Hematopoietic multipotent progenitor cell treated with erythropoietin and hydrocortisone succinate and interleukin-3 and kit ligand, for 8 days (in vitro differentiated cells): ENCODE data around the gene DPYD.

Experiments
- DNase-seq: peaks from one replicate; pipeline ENCODE4 v3.0.0-alpha.2; 2015

Gene DPYD

DNA sequence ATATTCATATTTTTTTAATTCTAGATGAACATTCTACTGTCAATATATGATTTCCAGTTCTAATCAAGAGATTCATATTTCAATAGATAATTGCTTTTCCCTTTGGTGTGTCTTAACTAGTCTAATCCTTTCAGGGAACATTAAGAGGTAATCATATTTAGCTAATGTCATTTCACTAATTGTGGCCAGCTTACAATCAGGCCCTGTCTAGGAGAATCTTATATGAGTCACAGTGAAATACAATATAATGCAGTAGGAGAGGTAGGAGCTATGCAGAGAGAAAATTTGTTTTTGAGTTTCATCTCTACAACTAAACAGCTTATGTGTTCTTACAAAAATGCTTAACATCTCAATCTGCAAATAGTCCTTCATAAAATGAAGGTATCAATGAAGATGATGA, 85.9 kb downstream of the DPYD start:
- no peak for DNase-seq

DNA sequence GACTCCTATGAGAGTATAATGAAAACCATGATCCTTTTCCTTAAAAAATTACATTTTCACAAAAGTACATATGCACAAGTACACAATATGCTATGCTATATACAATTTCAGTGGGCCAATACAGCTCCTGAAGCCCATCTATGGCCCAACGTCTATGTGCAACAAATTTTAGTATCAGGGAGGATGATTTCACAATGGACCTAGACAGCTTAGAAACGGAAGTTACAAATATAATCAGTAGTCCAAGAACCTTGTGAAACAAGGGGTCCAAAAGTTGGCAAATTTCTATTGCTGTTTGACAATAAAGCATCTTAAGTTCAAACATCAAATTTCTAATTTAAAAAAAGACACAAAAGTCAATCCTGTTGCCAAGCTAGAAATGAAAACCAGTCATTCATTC, 87.0 kb downstream of the DPYD start:
- no peak for DNase-seq

DNA sequence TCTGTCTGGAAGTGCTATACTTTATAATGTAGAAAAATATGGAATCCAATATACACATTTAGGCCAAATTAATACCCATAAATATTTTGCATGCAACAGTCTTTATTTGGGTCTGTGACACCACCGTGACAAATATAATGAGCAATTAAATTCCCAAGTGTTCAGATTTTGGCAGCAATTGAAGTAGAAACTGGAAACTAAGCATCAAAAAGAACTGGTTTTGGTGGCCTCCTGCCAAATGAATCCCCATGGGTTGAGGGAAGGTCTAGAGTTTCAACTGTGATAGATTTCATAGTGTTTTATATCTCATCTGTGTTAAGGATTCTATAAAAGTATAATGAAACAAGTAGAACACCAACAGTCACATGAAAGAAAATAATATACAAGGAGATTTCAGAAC, 88.4 kb downstream of the DPYD start:
- no peak for DNase-seq

DNA sequence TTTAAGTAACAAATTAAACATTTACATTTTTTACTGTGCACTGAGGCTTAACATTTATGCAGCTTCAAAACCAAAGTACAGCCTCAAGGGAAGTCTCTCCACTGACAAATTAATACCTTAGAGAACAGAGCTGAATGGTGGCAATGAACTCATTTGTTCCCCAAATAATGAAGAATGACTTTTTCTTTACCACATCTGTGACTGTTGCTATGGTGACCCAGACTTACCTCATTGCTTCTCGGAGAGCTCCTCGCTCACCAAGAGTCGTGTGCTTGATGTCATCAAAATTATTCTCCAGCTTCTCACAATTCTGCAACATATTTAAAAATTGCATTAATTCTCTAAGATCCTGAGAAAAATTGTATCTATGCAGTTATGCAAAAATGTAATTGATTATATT, 92.9 kb downstream of the DPYD start:
- DNase-seq, result no peak

DNA sequence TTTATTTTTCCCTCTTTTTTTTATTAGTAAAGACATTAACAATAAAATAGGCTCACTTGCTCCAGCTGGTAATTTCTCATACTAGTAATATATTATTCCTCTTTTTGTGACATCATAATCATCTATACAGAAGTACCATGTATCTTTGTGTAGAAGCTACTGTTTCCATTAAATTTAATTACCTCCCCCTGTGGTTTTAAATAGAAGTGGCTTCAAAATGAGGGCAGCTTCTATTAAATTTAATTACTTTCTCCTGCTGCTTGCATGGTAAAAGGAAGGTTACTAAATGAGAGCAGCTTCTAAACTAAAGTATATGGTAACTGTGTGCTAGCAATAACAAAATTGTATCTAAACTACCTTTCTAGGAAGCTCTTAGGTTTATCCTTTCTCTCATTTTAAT, 94.0 kb downstream of the DPYD start:
- no peak for DNase-seq

DNA sequence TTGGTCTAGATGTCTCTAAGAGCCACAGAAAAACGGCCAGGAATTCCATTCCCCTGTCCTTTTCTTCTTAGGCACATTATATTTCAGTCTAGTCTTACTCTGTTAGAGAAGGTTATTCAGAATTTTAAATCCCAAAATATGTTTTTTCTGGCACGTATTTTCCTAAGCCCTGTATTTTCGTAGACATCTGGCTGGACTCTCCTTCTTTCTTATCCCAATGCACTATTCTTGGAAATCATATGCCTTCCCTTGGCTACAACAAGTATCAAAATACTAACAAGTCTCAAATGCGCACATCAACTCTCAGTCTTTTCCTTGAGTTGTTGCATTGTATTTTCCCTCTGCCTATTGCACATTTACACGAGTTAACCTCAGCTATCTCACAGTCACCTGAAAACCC, 96.2 kb downstream of the DPYD start:
- no peak for DNase-seq

DNA sequence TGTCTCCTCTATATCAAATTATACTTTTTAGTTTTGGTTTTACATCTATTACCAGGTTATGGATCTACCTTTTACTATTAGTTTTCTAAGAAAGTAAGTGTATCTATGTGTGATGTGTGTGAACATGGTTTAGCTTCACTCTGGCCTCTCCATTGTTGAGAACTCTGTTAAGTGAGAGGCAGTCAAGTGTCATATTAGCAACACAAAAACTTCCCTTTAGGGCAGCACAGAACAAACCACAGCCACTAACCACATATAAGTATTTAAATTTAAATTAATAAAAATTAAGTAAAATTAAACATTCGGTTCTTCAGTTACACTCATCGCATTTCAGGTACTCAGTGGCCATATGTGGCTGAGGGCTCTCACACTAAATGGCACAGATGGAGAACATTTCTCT, 96.6 kb downstream of the DPYD start:
- no peak for DNase-seq

DNA sequence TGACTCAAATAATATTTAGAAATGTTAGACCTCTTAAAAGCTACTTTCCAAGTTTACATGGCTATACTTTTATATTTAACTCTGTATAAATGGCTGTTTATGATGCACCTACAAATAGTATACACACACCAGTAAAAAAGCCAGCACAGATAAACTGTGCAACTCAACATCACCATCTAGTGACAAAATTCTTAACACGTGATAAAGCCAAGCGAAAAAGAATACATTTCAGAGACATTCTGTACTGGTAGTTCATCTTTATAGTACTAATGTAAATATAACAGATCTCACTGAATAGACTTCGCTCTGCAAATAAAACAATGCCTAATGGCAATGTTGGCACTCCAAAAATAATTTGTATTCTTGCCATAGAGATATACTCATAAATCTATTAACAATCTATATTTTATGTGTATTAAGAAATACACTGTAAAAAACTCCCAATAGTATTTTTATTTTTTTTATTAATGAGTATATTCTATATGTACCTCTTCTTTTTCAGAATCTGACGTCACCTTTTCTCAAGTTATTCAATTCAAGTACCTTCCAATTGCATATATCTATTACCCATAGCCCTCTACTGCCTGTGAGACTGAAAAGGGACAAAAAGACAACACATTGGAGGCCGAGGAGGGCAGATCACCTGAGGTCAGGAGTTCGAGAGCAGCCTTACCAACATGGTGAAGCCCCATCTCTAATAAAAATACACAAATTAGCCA, 100.2 kb downstream of the DPYD start:
- DNase-seq, result peak; percentile 57

DNA sequence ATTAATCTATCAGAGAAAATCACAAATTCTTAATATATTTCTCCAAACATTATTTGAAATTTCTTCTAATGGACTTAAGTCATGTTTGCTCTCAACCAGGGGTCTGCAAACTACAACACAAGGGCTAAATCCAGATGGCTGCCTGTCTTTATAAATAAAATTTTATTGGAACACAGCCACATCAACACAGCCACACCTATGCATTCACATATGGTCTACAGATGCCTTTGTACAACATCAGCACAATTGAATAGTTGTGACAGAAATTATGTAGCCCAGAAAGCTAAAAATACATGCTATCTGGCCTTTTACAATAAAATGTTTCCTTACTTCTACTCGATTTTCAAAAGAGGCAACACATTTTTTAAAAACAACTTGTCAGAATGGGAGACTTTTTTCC, 103.9 kb downstream of the DPYD start:
- peak; percentile 25 for DNase-seq

DNA sequence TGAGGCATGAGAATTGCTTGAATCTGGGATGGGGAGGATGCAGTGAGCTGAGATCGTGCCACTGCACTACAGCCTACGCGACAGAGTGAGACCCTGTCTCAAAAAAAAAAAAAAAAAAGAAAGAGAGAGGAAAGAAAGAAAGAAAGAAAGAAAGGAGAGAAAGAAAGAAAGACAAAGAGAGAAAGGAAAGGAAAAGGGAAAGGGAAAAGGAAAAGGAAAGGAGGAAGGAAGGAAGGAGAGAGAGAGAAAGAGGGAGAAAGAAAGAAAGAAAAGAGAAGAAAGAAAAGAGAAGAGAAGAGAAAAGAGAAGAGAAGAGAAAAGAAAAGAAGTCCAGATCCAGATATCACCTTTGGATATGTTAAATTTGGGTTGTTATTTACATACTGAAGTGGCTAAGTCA, 106.0 kb downstream of the DPYD start:
- no peak for DNase-seq

DNA sequence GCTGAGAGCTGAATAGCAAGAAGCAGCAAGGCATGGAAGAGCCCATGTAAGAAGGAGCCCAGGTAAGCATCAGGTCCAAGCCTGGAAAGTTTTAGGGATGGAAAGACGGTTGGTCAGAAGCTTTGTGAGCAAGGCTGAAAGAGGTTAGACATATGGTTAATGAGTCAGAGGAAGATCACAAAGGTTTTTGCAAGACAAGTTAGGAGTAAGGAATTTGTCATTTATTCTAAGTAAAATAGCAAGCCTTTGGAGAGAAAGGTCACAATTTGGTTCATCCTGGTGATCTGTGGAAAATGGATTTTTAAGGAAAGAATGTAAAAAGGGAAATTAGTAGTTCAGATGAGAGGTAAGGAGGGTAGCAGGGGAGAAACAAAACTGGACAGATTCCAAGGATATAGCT, 106.7 kb downstream of the DPYD start:
- no peak for DNase-seq

DNA sequence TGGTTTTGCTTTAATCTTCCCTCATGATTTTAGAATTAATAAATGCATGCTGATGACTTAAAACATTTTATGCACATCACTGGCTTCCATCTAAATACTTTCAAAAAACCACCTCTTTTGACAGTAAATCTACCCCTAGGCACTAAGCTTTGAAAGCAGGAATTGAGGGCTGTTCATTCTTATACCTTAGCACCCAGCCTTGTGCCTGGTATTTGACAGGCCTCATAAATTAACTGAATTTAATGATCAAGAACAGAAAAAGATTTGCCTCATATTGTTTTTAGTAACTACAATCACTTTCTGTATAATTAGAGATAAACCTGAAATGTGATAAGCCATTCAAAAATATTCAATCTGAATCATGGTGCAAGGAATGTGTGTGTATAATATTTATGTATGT, 108.8 kb downstream of the DPYD start:
- no peak for DNase-seq

DNA sequence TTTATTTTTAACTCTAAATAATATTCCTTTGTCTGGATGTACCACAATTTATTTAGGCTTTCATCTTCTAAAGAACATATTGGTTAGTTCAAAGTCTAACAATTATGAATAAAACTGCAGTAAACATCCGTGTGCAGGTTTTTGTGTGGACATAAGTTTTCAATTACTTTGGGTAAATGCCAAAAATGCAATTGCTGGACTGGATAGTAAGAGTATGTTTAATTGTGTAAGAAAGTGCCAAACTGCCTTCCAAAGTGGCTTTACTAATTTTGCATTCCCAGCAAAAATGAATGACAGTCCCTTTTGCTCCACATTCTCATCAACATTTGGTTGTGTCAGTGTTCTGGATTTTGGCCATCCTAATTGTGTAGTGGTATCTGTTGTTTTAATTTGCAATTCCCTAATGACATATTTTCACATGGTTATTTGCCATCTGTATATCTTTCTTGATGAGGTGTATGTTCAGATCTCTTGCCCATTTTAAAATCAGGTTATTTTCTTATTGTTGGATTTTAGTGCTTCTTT, 113.8 kb downstream of the DPYD start:
- DNase-seq, result no peak

DNA sequence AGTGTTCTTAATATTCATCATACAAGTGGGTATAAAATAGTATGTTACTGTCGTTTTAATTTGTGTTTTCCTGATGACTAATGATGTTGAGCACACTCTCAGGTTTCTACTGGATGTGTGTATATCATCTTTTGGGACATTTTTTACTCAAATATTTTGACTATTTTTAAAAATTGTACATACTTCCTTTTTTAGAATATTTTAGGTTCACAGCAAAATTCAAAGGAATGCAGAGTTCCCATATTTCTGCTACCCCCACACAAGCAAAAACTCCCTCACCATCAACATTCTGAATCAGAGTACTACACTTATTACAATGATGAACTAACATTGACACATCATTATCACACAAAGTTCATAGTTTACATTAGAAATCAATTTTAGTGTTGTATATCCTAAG, 114.5 kb downstream of the DPYD start:
- DNase-seq, result no peak

DNA sequence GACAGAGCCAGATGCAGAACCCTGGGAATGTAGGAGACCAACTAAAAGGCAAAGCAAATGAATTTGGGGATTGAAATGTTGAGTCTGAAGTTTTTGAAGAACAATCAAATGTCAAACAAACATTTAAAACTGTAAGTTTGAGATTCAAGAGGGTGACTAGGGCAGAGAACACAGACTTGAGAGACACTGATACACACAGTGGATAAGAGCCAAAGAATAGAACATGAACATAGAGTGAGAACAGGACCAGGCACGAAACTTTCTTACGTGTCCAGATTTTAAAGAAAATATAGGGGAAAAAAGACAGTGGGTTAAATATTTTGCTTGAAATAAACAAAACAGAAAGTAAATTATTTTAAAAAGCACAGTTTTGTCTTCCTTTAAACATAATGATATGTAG, 115.7 kb downstream of the DPYD start:
- no peak for DNase-seq

DNA sequence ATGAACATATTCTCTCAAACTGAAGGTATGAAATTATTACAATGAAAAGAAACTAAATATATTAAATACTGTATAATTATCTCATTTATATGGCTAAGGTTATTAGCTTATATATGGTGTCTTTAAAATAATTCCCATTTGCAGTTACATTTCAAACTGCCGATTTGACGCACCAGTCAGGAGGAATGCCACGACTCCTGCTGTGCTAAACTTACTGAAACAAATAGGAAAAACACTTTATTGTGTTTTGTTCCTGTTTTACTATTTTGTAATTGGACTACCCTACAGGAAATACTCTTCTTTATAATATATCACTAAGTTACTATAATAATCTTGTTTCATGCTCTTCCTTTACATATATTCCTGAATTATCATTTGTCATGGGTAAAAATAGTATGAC, 117.8 kb downstream of the DPYD start:
- DNase-seq, result no peak

DNA sequence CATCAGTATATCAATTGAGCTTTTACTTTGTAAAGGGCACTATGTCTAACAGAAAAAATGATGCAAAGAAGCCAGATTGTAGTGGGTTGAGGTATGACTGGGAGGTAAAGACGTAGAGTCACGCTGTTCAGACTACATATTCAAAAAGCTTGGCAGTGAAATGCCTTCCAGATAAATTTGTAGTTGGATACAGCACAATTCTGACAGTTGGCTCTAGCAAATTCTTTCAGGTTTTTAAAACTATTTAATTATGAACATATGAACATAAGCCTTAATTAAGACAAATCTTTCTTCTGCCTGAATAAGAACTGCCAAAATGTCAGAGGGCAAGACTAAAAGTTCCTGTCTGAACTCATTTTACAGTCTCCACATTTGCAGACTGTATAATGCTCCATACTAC, 118.8 kb downstream of the DPYD start:
- no peak for DNase-seq

DNA sequence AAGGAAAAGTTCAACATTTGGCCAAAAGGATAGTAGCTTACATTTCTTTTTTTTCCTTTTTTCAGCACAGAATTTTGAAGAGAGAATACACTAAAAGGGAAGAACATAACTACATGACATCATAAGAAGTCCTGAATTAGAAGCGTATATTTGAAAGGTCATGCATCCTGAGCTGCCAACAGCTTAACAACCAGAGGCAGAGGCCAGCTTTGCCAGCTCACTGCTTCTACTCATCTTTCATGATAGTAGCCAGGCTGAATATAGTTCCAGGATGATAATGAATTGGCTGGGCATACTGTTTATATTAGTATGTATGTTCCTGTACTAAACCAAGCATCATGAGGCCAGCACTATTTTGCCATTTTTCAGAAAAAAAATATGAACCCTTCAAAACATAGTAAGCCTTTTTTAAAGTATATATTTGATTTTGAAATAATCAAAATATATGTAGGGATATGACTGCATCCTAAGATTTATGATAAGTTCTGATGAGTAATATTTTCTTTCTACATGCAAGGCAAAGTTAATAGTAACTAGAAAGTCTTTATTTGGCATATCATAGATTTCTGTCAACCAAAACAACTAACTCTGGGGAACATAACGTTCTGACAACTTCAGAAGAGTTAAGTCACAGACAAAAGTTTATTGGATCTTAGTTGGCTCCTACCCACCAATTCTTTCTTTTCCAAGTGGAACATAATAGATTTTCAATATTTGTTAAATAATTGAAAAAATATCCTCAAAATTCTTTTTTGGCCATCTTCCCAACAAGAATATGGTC, 123.2 kb downstream of the DPYD start:
- no peak for DNase-seq

DNA sequence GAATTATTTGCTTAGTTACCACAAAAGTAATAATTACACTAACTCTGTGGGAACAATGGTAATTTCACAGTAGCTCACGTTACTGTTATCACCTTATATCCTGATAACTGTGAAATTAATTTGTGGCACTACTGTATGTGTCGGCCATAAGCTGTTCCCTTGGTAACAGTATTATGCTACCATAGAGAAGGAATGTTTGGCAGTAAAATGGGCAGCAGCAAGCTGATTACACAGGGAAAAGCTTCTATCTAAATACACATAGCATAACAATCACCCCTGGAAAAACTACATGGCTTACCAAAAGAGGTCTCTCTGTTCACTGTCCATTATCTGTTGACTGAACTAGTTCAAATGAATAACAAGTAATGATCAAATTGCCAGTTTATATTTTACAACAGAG, 124.1 kb downstream of the DPYD start:
- no peak for DNase-seq

DNA sequence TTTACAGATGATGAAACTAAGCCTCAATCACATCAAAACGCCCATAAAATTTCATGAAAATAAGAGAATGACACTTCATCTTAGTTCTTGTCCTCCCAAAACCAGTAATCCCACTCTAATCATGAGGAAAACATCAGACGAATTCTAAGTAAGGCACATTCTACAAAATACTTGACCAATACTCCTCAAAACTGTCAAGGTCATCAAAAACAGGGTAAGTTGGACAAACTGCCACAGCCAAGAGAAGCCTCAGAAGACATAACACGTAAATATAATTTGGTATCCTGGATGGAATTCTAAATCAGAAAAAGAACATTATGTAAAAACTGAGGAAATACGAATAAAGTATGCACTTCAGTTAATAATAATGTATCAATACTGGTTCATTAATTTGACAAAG, 128.2 kb downstream of the DPYD start:
- no peak for DNase-seq

DNA sequence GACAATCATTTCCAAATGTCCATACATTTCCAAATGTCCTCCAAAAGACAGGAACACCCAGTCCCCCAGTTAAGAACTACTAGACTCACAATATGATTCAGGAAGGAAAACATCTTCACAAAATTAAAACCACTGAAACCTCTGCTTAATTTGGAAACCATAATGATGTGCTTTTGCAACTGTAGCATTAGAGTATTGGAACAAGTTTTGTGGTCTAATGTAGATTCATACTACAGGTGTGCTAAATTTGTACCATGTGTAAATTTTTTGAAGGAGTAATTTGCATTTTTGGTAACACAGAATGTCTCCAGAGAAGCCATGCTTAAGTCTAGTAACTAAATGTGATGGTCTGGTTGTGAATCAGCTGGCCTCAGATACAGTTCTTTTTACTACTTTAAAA, 129.6 kb downstream of the DPYD start:
- no peak for DNase-seq

DNA sequence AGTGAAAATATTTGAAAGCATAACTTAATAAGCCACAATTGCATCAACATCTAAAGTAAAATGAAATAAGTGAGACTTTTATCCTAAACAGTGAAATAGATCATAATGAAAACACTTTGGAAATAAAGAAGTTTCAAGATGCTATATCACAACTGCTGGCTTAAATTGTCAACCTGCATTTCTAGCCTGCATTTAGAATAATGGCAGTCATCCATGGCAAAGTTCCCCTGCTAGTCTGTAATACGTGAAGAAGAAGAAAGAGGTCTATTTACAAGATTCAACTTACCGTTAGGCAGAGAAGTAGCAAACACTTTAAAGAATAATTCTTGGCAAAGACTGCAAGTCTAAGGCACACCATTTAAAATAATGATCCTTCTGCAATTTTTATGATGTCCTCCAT, 133.6 kb downstream of the DPYD start:
- DNase-seq, result no peak

DNA sequence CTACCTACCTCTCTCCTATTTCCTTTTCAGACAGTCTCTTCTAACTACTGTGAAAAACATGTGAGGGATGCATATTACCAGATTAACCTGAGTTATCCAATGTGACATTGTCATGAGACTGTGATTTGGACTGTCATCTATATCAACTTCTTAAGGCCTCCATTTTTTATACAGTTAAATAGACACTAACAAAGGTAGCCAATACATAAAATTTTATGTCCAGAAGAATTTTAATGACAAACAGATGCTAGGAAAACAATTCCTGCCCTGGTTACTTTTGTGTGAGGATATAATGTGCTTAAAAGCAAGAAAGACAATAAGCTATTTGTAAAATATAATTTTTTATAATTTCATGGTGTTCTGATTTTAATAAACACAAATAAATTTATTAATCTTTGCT, 136.2 kb downstream of the DPYD start:
- no peak for DNase-seq

DNA sequence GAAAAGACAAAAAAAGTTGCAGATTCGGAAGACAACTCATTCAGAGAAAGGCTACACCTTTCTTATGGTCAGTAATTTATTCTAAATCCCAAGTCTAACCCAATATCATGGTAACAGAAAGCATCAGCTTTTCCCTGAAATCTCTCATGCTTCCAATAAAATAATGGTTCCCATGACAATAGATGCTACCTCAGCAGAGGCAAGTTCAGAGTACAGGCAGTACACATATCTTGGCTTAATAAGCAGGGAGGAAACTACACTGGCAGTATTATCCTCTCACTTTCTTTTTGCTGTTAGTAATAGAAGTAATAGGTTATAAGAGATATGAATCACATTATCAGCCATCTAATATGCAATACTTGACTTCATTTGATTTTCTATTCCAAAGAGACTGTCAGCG, 137.1 kb downstream of the DPYD start:
- no peak for DNase-seq
